Ectodermal cell (in vitro differentiated cells): Measurements from ENCODE around the gene C13orf46.

Experiments used
- H3K27ac ChIP-seq: 2 replicates; pipeline ENCODE4 v1.7.0; 2013; ENCODE audit warnings: mild to moderate bottlenecking, low read depth, low read length; ENCODE audit not compliant: insufficient read depth, poor library complexity, severe bottlenecking
- H3K27me3 ChIP-seq: 2 replicates; pipeline ENCODE4 v1.7.0; 2013; ENCODE audit warnings: mild to moderate bottlenecking, low read length; ENCODE audit not compliant: insufficient read depth, control insufficient read depth, poor library complexity, severe bottlenecking
- H3K36me3 ChIP-seq: one replicate; pipeline ENCODE4 v1.7.0; 2013; ENCODE audit warnings: low read length; ENCODE audit not compliant: control insufficient read depth, insufficient read depth
- H3K4me1 ChIP-seq: one replicate; pipeline ENCODE4 v1.7.0; 2013; ENCODE audit warnings: low read length; ENCODE audit not compliant: control insufficient read depth, insufficient read depth
- H3K4me3 ChIP-seq: 2 replicates; pipeline ENCODE4 v1.7.0; 2013; ENCODE audit warnings: low read depth, low read length, control low read depth; ENCODE audit not compliant: insufficient read depth
- H3K9me3 ChIP-seq: 2 replicates; pipeline ENCODE4 v1.7.0; 2013; ENCODE audit warnings: mild to moderate bottlenecking, low read length, moderate library complexity; ENCODE audit not compliant: control insufficient read depth
- WGBS, 2 experiments: methylation state at CpG; one replicate each; pipeline ENCODE4 v1.1.7; 2013; ENCODE audit warnings: missing lambda C conversion rate in 2 of 2; 5-methylcytosine and 5-hydroxymethylcytosine counted together

Gene C13orf46

DNA sequence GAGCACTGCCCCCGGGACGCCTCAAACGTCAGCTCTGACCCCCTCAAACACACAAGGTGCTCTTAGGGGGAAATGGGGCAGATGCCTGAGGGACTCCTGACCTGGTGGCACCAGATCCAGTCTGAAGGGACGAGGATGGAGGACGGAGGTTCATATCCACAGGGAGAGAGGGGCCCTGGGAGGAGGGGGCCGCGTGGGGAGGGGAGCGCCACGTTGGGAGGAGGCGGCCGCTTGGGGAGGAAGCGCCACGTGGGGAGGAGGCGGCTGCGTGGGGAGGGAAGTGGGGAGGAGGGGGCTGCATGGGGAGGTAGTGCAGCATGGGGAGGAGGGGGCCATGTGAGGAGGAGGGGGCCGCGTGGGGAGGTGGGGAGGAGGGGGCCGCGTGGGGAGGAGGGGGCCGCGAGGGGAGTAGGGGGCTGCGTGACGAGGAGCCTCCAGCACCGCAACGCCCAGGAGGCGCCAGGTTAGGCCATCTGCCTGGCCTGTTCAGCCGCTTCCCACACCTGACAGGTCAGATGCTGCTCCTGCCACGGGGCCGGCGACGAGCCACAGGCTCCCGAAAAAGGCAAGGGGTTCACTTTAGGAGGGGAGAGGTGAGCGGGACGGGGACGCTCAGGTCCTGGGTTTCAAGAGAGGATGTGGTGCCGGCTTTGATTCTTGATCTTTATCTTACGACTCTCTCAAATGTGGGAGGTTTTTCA is 36.7 kb upstream of the C13orf46 start:
- 89 to 91% methylated on average over 35 to 37 of the region's 37 CpGs for WGBS, 2 experiments
- Histone ChIP-seq H3K36me3 (no peaks in the 10 kb centered on the region), H3K27me3 (no peaks in the 10 kb centered on the region), H3K9me3 (no peaks in the 10 kb centered on the region), H3K4me3 (no peak overlapping the region), H3K4me1 (no peaks in the 10 kb centered on the region), H3K27ac (no peak overlapping the region)

DNA sequence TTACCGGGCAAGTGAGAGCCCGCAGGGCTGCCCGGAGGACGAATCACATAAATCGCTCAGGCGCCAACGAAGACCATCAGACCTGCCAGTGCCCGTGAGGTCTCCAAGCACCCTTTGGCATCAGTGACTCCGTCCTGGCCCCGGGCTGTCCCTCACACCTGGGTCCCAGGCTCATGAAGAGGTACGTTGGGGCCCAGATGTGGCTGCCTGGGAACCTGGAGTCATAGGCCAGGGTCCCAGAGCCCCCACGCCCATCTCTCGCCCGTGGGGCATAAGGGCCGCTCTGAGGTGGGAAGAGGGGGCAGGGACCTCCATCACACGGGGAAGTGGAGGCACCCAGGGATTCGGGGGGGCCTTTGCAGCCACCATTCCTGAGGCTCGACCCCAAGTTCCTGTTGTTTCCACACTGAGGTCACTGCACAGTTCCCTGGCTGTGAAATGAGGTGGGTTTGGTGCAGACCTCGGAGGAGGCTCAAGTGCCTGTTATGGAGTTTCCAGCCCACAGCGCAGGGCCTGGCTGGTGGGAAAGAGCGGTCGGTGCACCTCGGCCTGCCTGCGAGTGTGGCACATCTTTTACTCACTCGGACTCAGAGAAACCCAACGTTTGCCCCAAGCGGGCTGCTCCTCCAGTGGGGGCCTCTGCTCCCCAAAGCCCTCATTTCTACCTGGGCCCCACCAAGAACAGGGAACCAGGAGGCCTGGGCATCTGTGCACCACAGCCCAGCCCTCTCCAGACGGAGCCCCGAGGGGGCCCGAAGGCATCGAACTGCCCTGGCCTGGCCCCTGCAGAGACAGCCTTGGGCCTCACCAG is 35.9 kb upstream of the C13orf46 start:
- Histone ChIP-seq H3K4me3 (no peak overlapping the region), H3K4me1 (no peaks in the 10 kb centered on the region), H3K36me3 (no peaks in the 10 kb centered on the region), H3K9me3 (no peaks in the 10 kb centered on the region), H3K27ac (no peak overlapping the region), H3K27me3 (no peaks in the 10 kb centered on the region)
- 94 to 95% methylated on average over 31 of the region's 31 CpGs for WGBS, 2 experiments

DNA sequence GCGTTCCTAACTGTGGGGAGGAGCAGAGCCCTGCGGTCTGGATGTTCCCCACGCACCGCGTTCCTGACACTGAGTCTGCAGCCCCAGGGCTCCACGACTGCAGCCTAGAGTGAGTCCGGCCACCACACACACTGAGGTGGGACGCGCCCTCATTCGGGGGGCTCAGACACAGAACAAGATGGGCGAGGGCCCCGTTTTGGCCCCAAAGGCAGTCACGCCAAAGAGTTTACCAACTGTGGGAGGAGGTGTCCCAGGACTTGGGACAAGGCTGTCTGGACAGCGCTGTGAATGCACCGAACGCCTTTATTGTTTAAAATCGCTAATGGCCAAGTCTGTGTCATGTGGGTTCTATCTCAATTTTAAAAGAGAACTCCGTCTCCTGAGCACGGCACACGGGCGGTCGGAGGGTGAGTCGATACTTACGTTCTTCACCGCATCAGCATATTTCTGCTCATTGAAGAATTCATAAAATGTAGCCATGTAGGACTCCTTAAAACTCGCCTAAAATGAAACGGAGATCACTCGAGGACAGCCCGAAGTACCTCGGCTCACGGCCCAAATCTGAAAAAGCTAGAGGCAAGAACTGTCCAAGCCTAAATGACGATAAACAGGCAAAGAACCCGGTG is 35.2 kb upstream of the C13orf46 start:
- H3K36me3 ChIP-seq = no peaks in the 10 kb centered on the region
- no peaks in the 10 kb centered on the region for H3K9me3 ChIP-seq
- WGBS, 2 experiments = 90 to 91% methylated on average over 33 of the region's 33 CpGs
- H3K27ac ChIP-seq = no peak overlapping the region
- H3K4me1 ChIP-seq = no peaks in the 10 kb centered on the region
- H3K4me3 ChIP-seq = no peak overlapping the region
- H3K27me3 ChIP-seq = no peaks in the 10 kb centered on the region

DNA sequence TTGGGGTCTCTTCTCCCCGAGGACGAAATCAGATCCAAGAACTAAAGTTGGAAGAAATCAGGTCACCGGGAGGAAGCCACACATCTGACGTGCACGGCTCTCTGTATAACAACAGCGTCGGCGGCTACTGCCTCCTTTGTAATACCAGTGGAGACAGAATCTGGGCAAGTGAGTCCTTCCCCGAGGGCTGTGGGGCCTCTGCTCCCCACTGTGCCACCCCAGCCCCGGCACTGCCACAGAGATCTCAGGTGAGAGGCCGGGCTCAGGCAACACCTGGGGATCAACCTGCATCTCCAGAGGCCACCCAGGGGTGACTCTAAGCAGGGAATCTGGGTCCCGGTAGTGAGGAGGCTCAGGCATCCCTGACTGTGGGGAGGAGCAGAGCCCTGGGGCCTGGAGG is 33.7 kb upstream of the C13orf46 start:
- 92 to 94% methylated on average over 12 of the region's 12 CpGs for WGBS, 2 experiments

DNA sequence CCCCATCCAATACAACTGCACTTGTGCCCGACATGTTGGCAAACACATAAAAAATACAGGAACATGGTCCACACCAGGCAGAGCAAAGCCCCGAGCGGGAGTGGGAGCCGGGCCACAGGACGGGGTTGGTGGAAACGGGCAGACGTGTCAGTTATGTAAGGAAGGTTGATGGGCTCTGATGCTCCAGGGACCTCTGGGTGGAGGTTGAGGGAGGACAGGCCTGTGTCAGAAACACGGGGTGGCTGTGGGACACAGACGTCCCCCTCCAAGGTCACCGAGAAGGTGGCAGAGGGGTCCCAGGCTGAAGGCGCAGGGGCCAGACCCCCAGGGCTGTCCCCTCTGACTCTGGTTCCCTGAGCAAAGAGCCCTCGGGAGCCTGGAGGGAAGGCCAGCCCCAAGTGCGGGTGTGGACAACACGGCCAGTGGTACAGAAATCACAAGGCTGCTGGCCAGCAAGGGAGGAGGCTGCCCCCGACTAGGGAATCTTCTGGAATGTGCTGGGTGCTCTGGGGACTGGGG is 31.4 kb upstream of the C13orf46 start:
- 94% methylated on average over 15 of the region's 15 CpGs for WGBS, 2 experiments
- H3K27ac ChIP-seq = no peak overlapping the region
- H3K27me3 ChIP-seq = no peaks in the 10 kb centered on the region
- H3K4me3 ChIP-seq = no peak overlapping the region
- H3K4me1 ChIP-seq = no peaks in the 10 kb centered on the region
- no peaks in the 10 kb centered on the region for H3K9me3 ChIP-seq
- H3K36me3 ChIP-seq = no peaks in the 10 kb centered on the region

More for the DNA sequence above, 33.7 kb upstream of the C13orf46 start:
- H3K36me3 ChIP-seq = no peaks in the 10 kb centered on the region
- no peaks in the 10 kb centered on the region for H3K9me3 ChIP-seq
- no peak overlapping the region for H3K27ac ChIP-seq
- H3K4me1 ChIP-seq = no peaks in the 10 kb centered on the region
- no peaks in the 10 kb centered on the region for H3K27me3 ChIP-seq
- no peak overlapping the region for H3K4me3 ChIP-seq

DNA sequence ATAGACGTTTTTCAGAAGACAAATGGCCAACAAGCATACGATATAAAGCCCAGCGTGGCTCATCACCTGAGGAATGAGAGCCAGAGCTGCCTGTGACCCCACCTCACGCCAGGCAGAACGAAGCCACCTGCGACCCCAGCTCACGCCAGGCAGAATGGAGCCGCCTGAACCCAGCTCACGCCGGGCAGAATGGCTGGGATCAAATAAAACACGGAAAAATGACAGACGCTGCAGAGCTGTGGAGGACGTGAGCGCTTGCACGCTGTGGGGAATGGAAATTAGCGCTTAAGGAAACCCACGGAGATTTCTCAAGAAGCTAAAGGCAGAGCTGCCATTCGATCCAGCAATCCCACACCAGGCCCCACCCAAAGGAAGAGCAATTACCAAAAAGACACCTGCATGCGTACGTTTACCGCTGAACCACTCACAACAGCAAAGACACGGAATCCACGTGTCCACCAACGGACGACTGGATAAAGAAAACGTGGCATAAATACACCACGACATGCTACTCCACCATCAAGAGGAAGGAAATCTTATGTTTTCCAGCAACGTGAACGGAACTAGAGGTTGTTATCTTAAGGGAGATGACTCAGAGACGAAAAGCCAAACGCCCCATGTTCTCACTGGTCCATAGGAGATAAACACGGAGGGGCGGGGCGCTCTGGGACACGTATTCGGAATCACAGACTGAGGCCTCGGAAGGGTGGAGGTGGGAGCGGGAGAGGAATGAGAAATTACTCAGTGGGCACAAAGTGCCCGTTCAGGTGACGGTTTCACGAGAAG is 30.7 kb upstream of the C13orf46 start:
- no peaks in the 10 kb centered on the region for H3K36me3 ChIP-seq
- no peak overlapping the region for H3K27ac ChIP-seq
- H3K27me3 ChIP-seq = no peaks in the 10 kb centered on the region
- H3K4me3 ChIP-seq = no peak overlapping the region
- H3K9me3 ChIP-seq = no peaks in the 10 kb centered on the region
- H3K4me1 ChIP-seq = no peaks in the 10 kb centered on the region
- WGBS, 2 experiments = 91 to 94% methylated on average over 41 of the region's 41 CpGs

DNA sequence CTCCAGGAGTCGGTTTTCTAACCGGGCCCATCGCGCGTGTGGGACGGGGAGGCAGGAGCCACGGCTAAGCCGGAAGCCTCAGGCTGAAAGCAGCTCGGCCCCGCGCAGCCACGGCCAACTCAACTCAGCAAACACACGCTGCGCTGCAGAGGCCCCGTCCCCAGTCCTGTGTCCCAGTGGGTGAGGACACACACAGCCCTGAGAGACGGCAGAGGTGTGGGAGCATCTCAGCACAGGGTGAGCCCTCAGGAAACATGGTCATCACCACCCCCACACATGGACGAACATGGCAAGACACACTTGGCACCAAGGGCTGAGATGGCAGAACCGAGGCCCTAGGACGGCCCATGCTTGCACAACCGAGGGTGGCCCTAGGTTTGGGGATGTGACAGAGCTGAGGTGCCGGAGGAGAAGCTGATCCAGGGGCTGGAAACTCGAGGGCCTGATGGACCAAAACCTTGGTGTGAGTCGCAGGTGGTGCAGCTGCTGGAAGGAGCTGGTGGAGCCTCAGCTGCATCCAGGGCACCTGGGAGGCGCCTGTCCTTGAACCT is 29.0 kb upstream of the C13orf46 start:
- Histone ChIP-seq H3K4me1 (no peaks in the 10 kb centered on the region), H3K9me3 (no peaks in the 10 kb centered on the region), H3K36me3 (no peaks in the 10 kb centered on the region), H3K27me3 (no peaks in the 10 kb centered on the region), H3K27ac (no peak overlapping the region), H3K4me3 (no peak overlapping the region)
- 93 to 95% methylated on average over 24 of the region's 24 CpGs for WGBS, 2 experiments

DNA sequence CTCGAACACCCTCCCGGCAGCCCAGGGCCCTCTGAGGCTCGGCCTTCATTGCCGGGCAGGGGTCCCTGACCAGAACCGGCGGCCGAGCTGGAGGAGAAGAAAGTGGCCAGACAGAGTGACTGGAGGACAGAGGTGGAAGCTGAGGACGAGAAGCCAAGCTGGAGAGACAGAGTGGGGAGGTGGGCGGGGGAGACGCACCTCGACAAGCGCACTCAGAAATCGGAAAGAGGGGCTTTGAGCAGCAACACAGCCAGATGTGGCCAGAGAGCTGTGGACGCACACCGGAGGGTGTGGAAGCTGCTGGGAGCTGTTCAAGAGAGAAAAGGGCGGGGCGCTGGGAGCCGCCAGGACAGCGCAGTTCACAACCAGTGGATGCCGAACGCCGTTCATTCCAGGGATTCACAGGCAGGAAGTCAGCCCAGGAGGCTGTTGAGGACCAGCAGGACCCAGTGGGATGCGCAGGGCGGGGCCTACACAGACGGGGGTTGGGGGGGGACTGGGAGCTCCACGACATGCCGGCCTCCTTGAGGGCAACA is 28.2 kb upstream of the C13orf46 start:
- Histone ChIP-seq H3K36me3 (no peaks in the 10 kb centered on the region), H3K4me3 (no peak overlapping the region), H3K27me3 (no peaks in the 10 kb centered on the region), H3K4me1 (no peaks in the 10 kb centered on the region), H3K27ac (no peak overlapping the region), H3K9me3 (no peaks in the 10 kb centered on the region)
- 92% methylated on average over 27 of the region's 27 CpGs for WGBS, 2 experiments

DNA sequence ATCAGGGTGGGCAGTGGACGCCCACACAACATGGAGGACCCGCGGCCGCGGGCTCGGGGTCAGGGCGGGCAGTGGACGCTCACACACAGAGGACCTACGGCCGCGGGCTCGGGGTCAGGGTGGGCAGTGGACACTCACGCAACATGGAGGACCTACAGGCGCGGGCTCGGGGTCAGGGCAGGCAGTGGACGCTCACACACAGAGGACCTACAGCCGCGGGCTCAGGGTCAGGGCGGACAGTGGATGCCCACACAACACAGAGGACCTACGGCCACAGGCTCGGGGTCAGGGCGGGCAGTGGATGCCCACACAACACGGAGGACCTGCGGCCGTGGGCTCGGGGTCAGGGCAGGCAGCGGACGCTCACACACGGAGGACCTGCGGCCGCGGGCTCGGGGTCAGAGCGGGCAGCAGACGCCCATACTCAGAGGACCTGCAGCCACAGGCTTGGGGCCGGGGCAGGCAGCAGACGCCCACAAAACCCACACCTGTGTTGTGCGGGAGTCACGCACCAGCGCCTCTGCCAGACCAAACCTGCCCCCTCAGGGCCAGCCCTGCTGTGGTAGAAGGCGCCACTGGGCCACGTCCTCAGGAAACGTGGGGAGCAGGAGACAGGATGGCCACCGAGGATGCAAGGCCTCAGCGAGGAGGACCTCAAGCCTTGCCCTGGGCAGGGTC is 27.6 kb upstream of the C13orf46 start:
- Histone ChIP-seq H3K36me3 (no peaks in the 10 kb centered on the region), H3K27ac (no peak overlapping the region), H3K9me3 (no peaks in the 10 kb centered on the region), H3K27me3 (no peaks in the 10 kb centered on the region), H3K4me3 (no peak overlapping the region), H3K4me1 (no peaks in the 10 kb centered on the region)
- WGBS, 2 experiments = 95% methylated on average over 46 of the region's 46 CpGs
